Measurements from ENCODE around the gene MACF1.
A peak's percentile ranks its signal among the peaks of the same experiment; 100 is the strongest.

MACF1 gene

GRCh38 chr1:39397487-39397886, 193.0 kb downstream of the MACF1 start:
- no peak for DNase-seq

GRCh38 chr1:39398278-39399021, 194.0 kb downstream of the MACF1 start:
- DNase-seq: peak; percentile 44 to 59

- DNase-seq: no peak
Measured at GRCh38 chr1:39401106-39401505, 196.6 kb downstream of the MACF1 start.

GRCh38 chr1:39404876-39405275, 200.4 kb downstream of the MACF1 start:
- no peak for DNase-seq

- no peak for DNase-seq
Measured at GRCh38 chr1:39405358-39405757, 200.9 kb downstream of the MACF1 start.

GRCh38 chr1:39406533-39407450, 202.3 kb downstream of the MACF1 start:
- DNase-seq: no peak

GRCh38 chr1:39407510-39407895, 203.0 kb downstream of the MACF1 start:
- no peak for DNase-seq

- no peak for DNase-seq
Measured at GRCh38 chr1:39407896-39408640, 203.6 kb downstream of the MACF1 start.

GRCh38 chr1:39408641-39409054, 204.2 kb downstream of the MACF1 start:
- DNase-seq: peak; percentile 85 to 87

- peak in 1 of 2 experiments; percentile 23 for DNase-seq
Measured at GRCh38 chr1:39409055-39409816, 204.7 kb downstream of the MACF1 start.

- DNase-seq: peak; percentile 60 to 70
Measured at GRCh38 chr1:39410915-39411436, 206.5 kb downstream of the MACF1 start.

GRCh38 chr1:39411526-39412478, 207.3 kb downstream of the MACF1 start:
- DNase-seq: no peak

GRCh38 chr1:39412892-39413291, 208.4 kb downstream of the MACF1 start:
- DNase-seq: no peak

GRCh38 chr1:39413902-39414528, 209.5 kb downstream of the MACF1 start:
- DNase-seq: no peak

- no peak for DNase-seq
Measured at GRCh38 chr1:39415553-39415952, 211.1 kb downstream of the MACF1 start.

GRCh38 chr1:39416609-39417008, 212.1 kb downstream of the MACF1 start:
- DNase-seq: no peak

GRCh38 chr1:39418236-39418635, 213.7 kb downstream of the MACF1 start:
- no peak for DNase-seq

- no peak for DNase-seq
Measured at GRCh38 chr1:39420493-39420892, 216.0 kb downstream of the MACF1 start.

- no peak for DNase-seq
Measured at GRCh38 chr1:39422614-39423013, 218.1 kb downstream of the MACF1 start.

GRCh38 chr1:39425151-39425550, 220.7 kb downstream of the MACF1 start:
- no peak for DNase-seq

Data from activated CD4-positive, alpha-beta T cell treated with anti-CD3 and anti-CD28 coated beads, Interleukin-2, amount 50 U/mL, for 48 hours (primary cell).